Keratinocyte (primary cell): ENCODE measurements around the gene CDK17. TPM values are rescaled to one million over a fixed set of nuclear protein-coding genes. Genes with fewer than 3 reads are reported as not detected.

Source experiments
- DNase-seq: peaks from one replicate; pipeline ENCODE4 v3.0.0-alpha.2; 2011; ENCODE audit warnings: low read depth, missing footprints, low spot score
- FAIRE-seq: peaks from 2 replicates; lab custom pipeline; 2011; peaks lifted over from hg19 to GRCh38; lab: Jason Lieb, UNC
- H2AFZ ChIP-seq: 2 replicates; pipeline ENCODE4 v1.6.0; 2012; ENCODE audit warnings: low read length, control low read depth, inconsistent platforms; ENCODE audit not compliant: control insufficient read depth
- H3K27ac ChIP-seq: 2 replicates; pipeline ENCODE4 v1.5.1; 2011; ENCODE audit warnings: low read length; ENCODE audit not compliant: control insufficient read depth, insufficient read depth
- H3K27me3 ChIP-seq: 3 replicates; pipeline ENCODE4 v1.6.0; 2011; ENCODE audit warnings: low read length; ENCODE audit not compliant: control insufficient read depth, insufficient read depth; ENCODE audit errors: extremely low read depth
- H3K36me3 ChIP-seq, 2 experiments: 2 replicates in 1 of 2; 3 replicates in 1 of 2; pipeline ENCODE4 v1.5.1; 2011; ENCODE audit warnings: low read length in 2 of 2, mild to moderate bottlenecking in 1 of 2; ENCODE audit not compliant: control insufficient read depth in 2 of 2, insufficient read depth in 2 of 2; ENCODE audit errors: extremely low read depth in 1 of 2
- H3K4me1 ChIP-seq: 3 replicates; pipeline ENCODE4 v1.5.1; 2011; ENCODE audit warnings: low read length; ENCODE audit not compliant: control insufficient read depth, insufficient read depth; ENCODE audit errors: extremely low read depth
- H3K4me2 ChIP-seq: 3 replicates; pipeline ENCODE4 v1.6.0; 2011; ENCODE audit warnings: low read depth, low read length; ENCODE audit not compliant: control insufficient read depth, insufficient read depth; ENCODE audit errors: extremely low read depth
- H3K4me3 ChIP-seq, 3 experiments: fragments of 200-600 bp in 1 of 3; sonication (generic) in 1 of 3; 2 replicates in 2 of 3; 3 replicates in 1 of 3; pipeline ENCODE4 v1.5.1; 2011 to 2016; ENCODE audit warnings: low read length in 3 of 3, mild to moderate bottlenecking in 3 of 3, control low read depth in 2 of 3, inconsistent platforms in 1 of 3, low read depth in 1 of 3, mixed read lengths in 1 of 3, mixed run types in 1 of 3, moderate library complexity in 1 of 3; ENCODE audit not compliant: control insufficient read depth in 2 of 3, insufficient read depth in 2 of 3; ENCODE audit errors: extremely low read depth in 1 of 3
- H3K79me2 ChIP-seq: 2 replicates; pipeline ENCODE4 v1.6.0; 2012; ENCODE audit warnings: low read length; ENCODE audit not compliant: control insufficient read depth, insufficient read depth
- H3K9ac ChIP-seq: 3 replicates; pipeline ENCODE4 v1.6.0; 2011; ENCODE audit warnings: low read length; ENCODE audit not compliant: control insufficient read depth, insufficient read depth; ENCODE audit errors: extremely low read depth
- H3K9me1 ChIP-seq: 3 replicates; pipeline ENCODE4 v1.6.0; 2011; ENCODE audit warnings: low read length; ENCODE audit not compliant: control insufficient read depth, insufficient read depth; ENCODE audit errors: extremely low read depth
- H3K9me3 ChIP-seq: 2 replicates; pipeline ENCODE4 v1.5.1; 2012; ENCODE audit warnings: low read depth, low read length; ENCODE audit not compliant: control insufficient read depth
- H4K20me1 ChIP-seq: 3 replicates; pipeline ENCODE4 v1.6.0; 2011; ENCODE audit warnings: low read length; ENCODE audit not compliant: control insufficient read depth, insufficient read depth; ENCODE audit errors: extremely low read depth
- CTCF ChIP-seq, 3 experiments: IDR thresholded peaks in 1 of 3; conservative IDR thresholded peaks in 1 of 3; optimal IDR thresholded peaks in 1 of 3; 2 replicates in 2 of 3; 3 replicates in 1 of 3; pipeline versions ENCODE3 to v1.5.1; 2011; ENCODE audit warnings: low read length in 3 of 3, mild to moderate bottlenecking in 3 of 3, moderate library complexity in 2 of 3, control low read depth in 1 of 3, inconsistent platforms in 1 of 3; ENCODE audit not compliant: insufficient read depth in 2 of 3; ENCODE audit errors: extremely low read depth in 1 of 3
- EZH2 ChIP-seq: IDR thresholded peaks from one replicate; pipeline ENCODE4 v1.6.1; 2012; ENCODE audit warnings: inconsistent platforms, mild to moderate bottlenecking, low read length, moderate library complexity
- dilution Hi-C: fragments of 300-500 bp; cut with MboI; formaldehyde crosslinking; loops from one replicate; pipeline ENCODE4 v1.7.0; 2020; ENCODE audit warnings: low sequenced_read_pairs; ENCODE audit not compliant: extremely low pct_ligation_motif_present
- polyA plus RNA-seq, 5 experiments: library from polyadenylated mRNA; depleted of rRNA in 3 of 5; stranded (reverse) in 3 of 5; stranded (forward) in 1 of 5; unstranded in 1 of 5; fragments of >200 nt; gene quantifications; 1 replicate in 1 of 5; 2 replicates in 3 of 5; 3 replicates in 1 of 5; pipeline versions ENCODE4 v1.2.1 to v1.2.3, GENCODE V29; 2011 to 2012; ENCODE audit warnings: missing spikeins in 2 of 5, low read depth in 1 of 5, low replicate concordance in 1 of 5

The CDK17 gene
- polyA plus RNA-seq, 1 donor (not counting 4 experiments of a cell fraction or from before 2014, with no cell fraction given), result 33.0 TPM

GRCh38 chr12:96237465-96238077, 162.7 kb downstream of the CDK17 start:
- DNase-seq, result no peak
- TF ChIP-seq CTCF (optimal IDR thresholded peaks at IDR 0.05 in 1 of 3, IDR thresholded peaks at IDR 0.05 in 1 of 3, conservative IDR thresholded peaks at IDR 0.05 in 1 of 3; ENCODE audit: extremely low read depth in 1 of 3, insufficient read depth in 2 of 3, low read length in 3 of 3) (no peak), EZH2 (no peak)
- Histone ChIP-seq H3K4me1 (peaks cover 44% of the 10 kb centered on the region), H3K9me3 (no peaks in the 10 kb centered on the region), H3K4me2 (peak overlapping the region; percentile 52), H3K36me3 (peaks cover 6 to 64% of the 10 kb centered on the region in 2 experiments), H4K20me1 (peaks cover 24% of the 10 kb centered on the region), H3K4me3 (no peak overlapping the region), H3K27me3 (no peaks in the 10 kb centered on the region), H3K9ac (peak overlapping the region; percentile 46), H3K79me2 (peaks cover 81% of the 10 kb centered on the region), H2AFZ (no peak overlapping the region), H3K9me1 (peaks cover 5% of the 10 kb centered on the region), H3K27ac (peak overlapping the region; percentile 56)
- dilution Hi-C loops, result no loop called here
- peak; percentile 93 for FAIRE-seq

GRCh38 chr12:96237035-96237434, 163.2 kb downstream of the CDK17 start:
- H4K20me1 ChIP-seq, result peaks cover 21% of the 10 kb centered on the region
- dilution Hi-C loops, result no loop called here
- no peak overlapping the region for H2AFZ ChIP-seq
- H3K27ac ChIP-seq, result peak overlapping the region; percentile 56
- H3K9me3 ChIP-seq, result no peaks in the 10 kb centered on the region
- no peak for TF ChIP-seq CTCF (optimal IDR thresholded peaks at IDR 0.05 in 1 of 3, IDR thresholded peaks at IDR 0.05 in 1 of 3, conservative IDR thresholded peaks at IDR 0.05 in 1 of 3; ENCODE audit: extremely low read depth in 1 of 3, insufficient read depth in 2 of 3, low read length in 3 of 3)
- TF ChIP-seq EZH2, result no peak
- peaks cover 44% of the 10 kb centered on the region for H3K4me1 ChIP-seq
- peaks cover 78% of the 10 kb centered on the region for H3K79me2 ChIP-seq
- peaks cover 5% of the 10 kb centered on the region for H3K9me1 ChIP-seq
- FAIRE-seq (no peak), DNase-seq (no peak)
- H3K27me3 ChIP-seq, result no peaks in the 10 kb centered on the region
- H3K4me2 ChIP-seq, result no peak overlapping the region
- peaks cover 2 to 58% of the 10 kb centered on the region in 2 experiments for H3K36me3 ChIP-seq
- H3K9ac ChIP-seq, result peak overlapping the region; percentile 46
- no peak overlapping the region for H3K4me3 ChIP-seq
